Activated CD8-positive, alpha-beta T cell treated with anti-CD3 and anti-CD28 coated beads for 36 hours (primary cell): Measurements from ENCODE around the gene CLPTM1. TPM values are rescaled to one million over a fixed set of nuclear protein-coding genes. Genes with fewer than 3 reads are reported as not detected.

Experiments
- ATAC-seq: fragments of 200-7000 bp; cut with Tn5 transposase; one replicate; pipeline ENCODE4 v1.10.0; 2021; ENCODE audit warnings: mild to moderate bottlenecking, moderate library complexity
- CTCF ChIA-PET: fragments of 350-600 bp; sonication (Branson Sonifier 250); formaldehyde crosslinking; loops from one replicate; lab custom pipeline; 2021; ENCODE audit warnings: antibody characterized with exemption; lab: Charles Lee
- POLR2A ChIA-PET: fragments of 350-600 bp; sonication (Branson Sonifier 250); formaldehyde crosslinking; loops from one replicate; lab custom pipeline; 2021; ENCODE audit warnings: antibody characterized with exemption; lab: Charles Lee
- DNase-seq: peaks from one replicate; pipeline ENCODE4 v3.0.0-alpha.2; 2020
- H3K27ac Mint-ChIP-seq: one replicate; pipeline ENCODE4 v1.8.0; 2021; ENCODE audit warnings: mild to moderate bottlenecking, mixed read lengths
- H3K27me3 Mint-ChIP-seq: one replicate; pipeline ENCODE4 v1.8.0; 2021; ENCODE audit warnings: mixed read lengths
- H3K36me3 Mint-ChIP-seq: one replicate; pipeline ENCODE4 v1.8.0; 2021; ENCODE audit warnings: low read depth, mixed read lengths
- H3K4me1 Mint-ChIP-seq: one replicate; pipeline ENCODE4 v1.8.0; 2021; ENCODE audit warnings: low read depth, mixed read lengths
- H3K4me3 Mint-ChIP-seq: one replicate; pipeline ENCODE4 v1.8.0; 2021; ENCODE audit warnings: mild to moderate bottlenecking, moderate library complexity, mixed read lengths
- H3K9me3 Mint-ChIP-seq: one replicate; pipeline ENCODE4 v1.8.0; 2021; ENCODE audit warnings: mixed read lengths
- CTCF ChIP-seq: fragments of 200-600 bp; IDR thresholded peaks from one replicate; pipeline ENCODE4 v1.8.0; 2022; ENCODE audit warnings: antibody characterized with exemption, mild to moderate bottlenecking
- intact Hi-C: fragments of 100-400 bp; cut with micrococcal nuclease; formaldehyde crosslinking; loops from one replicate; pipeline ENCODE4 v1.10.0; 2022
- total RNA-seq, 2 experiments: library from RNA; stranded (reverse); gene quantifications; one replicate each; pipeline ENCODE4 v1.2.3, GENCODE V29; 2021

The CLPTM1 gene
- total RNA-seq, 2 experiments from 2014 or later, result 38.6 to 39.8 TPM

DNA sequence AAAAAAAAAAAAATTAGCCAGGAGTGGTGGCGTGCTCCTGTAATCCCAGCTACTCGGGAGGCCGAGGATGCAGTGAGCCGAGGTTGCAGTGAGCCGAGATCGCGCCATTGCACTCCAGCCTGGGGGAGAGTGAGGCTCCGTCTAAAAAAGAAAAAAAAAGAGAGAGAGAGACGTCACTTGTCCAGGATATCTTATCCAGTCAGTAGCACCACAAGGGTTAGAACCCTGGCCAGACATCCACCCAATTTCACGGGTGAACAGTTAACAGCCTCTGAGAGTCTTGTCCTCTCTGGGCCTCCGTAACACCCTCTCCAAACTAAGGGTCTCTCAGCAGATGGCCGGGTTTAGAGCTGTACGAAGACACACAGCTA lies 917 bp upstream of the CLPTM1 start:
- Mint-ChIP-seq H3K9me3 (no peaks in the 10 kb centered on the region), H3K4me3 (peak overlapping the region; percentile 94), H3K36me3 (peaks cover 3% of the 10 kb centered on the region), H3K27ac (peak overlapping the region; percentile 100), H3K27me3 (no peaks in the 10 kb centered on the region), H3K4me1 (peaks cover 37% of the 10 kb centered on the region)
- DNase-seq, result no peak
- ChIA-PET POLR2A (interaction anchor here (0.6 to 1.5 kb wide), 7 partner anchors 45 to 87 kb away, joined by 3 to 7 read pairs (median 3); partner anchors contain the start of gene CLASRP), CTCF (interaction anchor here (0.8 to 4.6 kb wide), 5 partner anchors 50 to 170 kb away, joined by 3 to 46 read pairs (median 4); partner anchors contain the start of genes APOE and TOMM40)
- TF ChIP-seq CTCF, result no peak
- intact Hi-C loops, result loop anchor here (5.0 kb wide), 1 partner anchor 52 kb away; no protein-coding TSS in a partner anchor
- ATAC-seq, result peak; percentile 0

- Mint-ChIP-seq H3K9me3 (no peaks in the 10 kb centered on the region), H3K27ac (peak overlapping the region; percentile 94), H3K4me1 (peaks cover 49% of the 10 kb centered on the region), H3K36me3 (peaks cover 4% of the 10 kb centered on the region), H3K27me3 (no peaks in the 10 kb centered on the region), H3K4me3 (peak overlapping the region; percentile 94)
- TF ChIP-seq CTCF, result no peak
- ChIA-PET CTCF (interaction anchor here (1.2 kb wide), 1 partner anchor 222 kb away, joined by 3 read pairs; the partner anchor contains the start of gene TRAPPC6A), POLR2A (interaction anchor here (0.6 to 1.5 kb wide), 6 partner anchors 15 to 1341 kb away, joined by 3 to 6 read pairs (median 4); no protein-coding TSS in a partner anchor)
- ATAC-seq, result no peak
- peak; percentile 16 for DNase-seq
- intact Hi-C loops, result no loop called here
These were observed 592 bp downstream of the CLPTM1 start for GRCh38 chr19:44955505-44956439.

GRCh38 chr19:44957526-44957925 lies 2.3 kb downstream of the CLPTM1 start:
- H3K9me3 Mint-ChIP-seq, result no peaks in the 10 kb centered on the region
- no peak overlapping the region for H3K4me3 Mint-ChIP-seq
- peak overlapping the region; percentile 28 for H3K27ac Mint-ChIP-seq
- DNase-seq (no peak), ATAC-seq (no peak)
- no peak for TF ChIP-seq CTCF
- POLR2A ChIA-PET, result interaction anchor here (0.9 to 1.2 kb wide), 3 partner anchors 44 to 53 kb away, joined by 3 to 5 read pairs (median 3); no protein-coding TSS in a partner anchor
- H3K27me3 Mint-ChIP-seq, result no peaks in the 10 kb centered on the region
- peaks cover 48% of the 10 kb centered on the region for H3K4me1 Mint-ChIP-seq
- CTCF ChIA-PET, result interaction anchor here (1.5 to 1.6 kb wide), 2 partner anchors 31 to 102 kb away, joined by 5 to 6 read pairs; no protein-coding TSS in a partner anchor
- intact Hi-C loops, result no loop called here
- peaks cover 6% of the 10 kb centered on the region for H3K36me3 Mint-ChIP-seq

DNA sequence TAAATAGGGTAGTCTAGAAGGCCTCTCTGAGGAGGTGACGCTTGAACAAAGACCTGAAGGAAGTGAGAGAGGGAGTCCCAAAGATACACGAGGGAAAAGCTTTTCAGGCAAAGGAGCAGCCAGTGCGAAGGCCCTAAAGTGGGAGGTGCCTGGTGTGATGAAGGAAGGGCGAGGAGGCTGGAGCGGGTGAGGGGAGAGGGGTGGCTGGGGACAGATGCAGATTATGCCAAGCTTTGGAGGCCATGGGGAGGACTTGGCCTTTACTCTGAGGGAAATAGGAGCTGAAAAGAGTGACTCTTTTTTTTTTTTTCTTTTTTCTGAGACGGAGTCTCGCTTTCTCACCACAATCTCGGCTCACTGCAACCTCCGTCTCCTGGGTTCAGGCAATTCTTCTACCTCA lies 2.9 kb downstream of the CLPTM1 start:
- DNase-seq (no peak), ATAC-seq (no peak)
- peaks cover 6% of the 10 kb centered on the region for H3K36me3 Mint-ChIP-seq
- POLR2A ChIA-PET, result interaction anchor here (1.2 kb wide), 1 partner anchor 54 kb away, joined by 5 read pairs; no protein-coding TSS in a partner anchor
- H3K27ac Mint-ChIP-seq, result peak overlapping the region; percentile 28
- no peaks in the 10 kb centered on the region for H3K27me3 Mint-ChIP-seq
- H3K4me3 Mint-ChIP-seq, result no peak overlapping the region
- no peak for TF ChIP-seq CTCF
- CTCF ChIA-PET, result interaction anchor here (1.5 to 1.6 kb wide), 2 partner anchors 31 to 102 kb away, joined by 5 to 6 read pairs; no protein-coding TSS in a partner anchor
- H3K4me1 Mint-ChIP-seq, result peaks cover 48% of the 10 kb centered on the region
- intact Hi-C loops, result no loop called here
- H3K9me3 Mint-ChIP-seq, result no peaks in the 10 kb centered on the region
